SHP77 (cell line): ENCODE data around the gene CDC7.

Experiments used
- DNase-seq, 2 experiments: peaks; one replicate each; lab custom pipeline; 2025; lab: John Stamatoyannopoulos, UW

Gene CDC7

GRCh38 chr1:91548376-91549040 is 47.9 kb downstream of the CDC7 start:
- no peak for DNase-seq

- no peak for DNase-seq
Observed at GRCh38 chr1:91549041-91549735, 48.5 kb downstream of the CDC7 start.

- no peak for DNase-seq
Observed at GRCh38 chr1:91550961-91551360, 50.3 kb downstream of the CDC7 start.

- no peak for DNase-seq
Observed at GRCh38 chr1:91552091-91552490, 51.4 kb downstream of the CDC7 start.

DNA sequence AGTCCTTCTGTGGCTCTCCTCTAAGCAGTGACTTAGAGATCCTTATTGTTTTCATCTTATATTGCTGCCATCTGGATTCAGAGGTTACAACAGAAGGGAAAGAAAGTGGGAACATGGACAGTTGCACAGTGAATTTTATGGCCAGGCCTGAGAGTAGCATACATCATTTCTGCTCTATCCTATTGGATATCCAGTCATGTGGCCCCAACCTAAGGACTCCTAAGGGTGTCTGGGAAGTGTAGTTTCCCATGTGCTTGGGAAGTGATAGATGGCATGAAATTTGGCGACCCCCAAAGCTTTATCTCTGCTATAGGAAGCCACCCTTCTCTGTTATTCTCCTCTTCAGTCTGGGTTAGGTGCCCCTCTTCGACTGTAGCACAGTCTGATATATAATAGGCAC is 51.9 kb downstream of the CDC7 start:
- no peak for DNase-seq

DNA sequence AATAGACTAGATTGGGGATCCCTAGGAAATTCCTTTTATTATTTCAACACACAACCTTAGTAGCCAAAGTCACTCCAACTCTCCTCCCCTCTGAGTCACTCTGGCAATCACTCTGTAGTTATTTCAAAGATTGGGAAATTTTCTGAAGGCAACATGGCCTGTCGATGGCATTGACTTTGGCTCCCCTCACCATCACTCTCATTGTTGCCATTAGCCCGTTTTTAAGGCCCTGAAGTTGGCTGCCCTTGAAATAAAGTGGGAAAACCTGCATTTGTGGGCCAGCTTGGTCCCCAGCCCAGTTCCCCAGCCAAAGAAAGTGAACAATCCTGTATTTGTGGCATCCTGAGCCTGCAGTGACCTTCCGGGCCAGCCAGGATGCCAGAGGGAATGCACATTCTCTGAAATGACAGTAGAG is 52.5 kb downstream of the CDC7 start:
- DNase-seq: no peak

- DNase-seq: no peak
Observed at GRCh38 chr1:91555074-91555730, 54.6 kb downstream of the CDC7 start.

DNA sequence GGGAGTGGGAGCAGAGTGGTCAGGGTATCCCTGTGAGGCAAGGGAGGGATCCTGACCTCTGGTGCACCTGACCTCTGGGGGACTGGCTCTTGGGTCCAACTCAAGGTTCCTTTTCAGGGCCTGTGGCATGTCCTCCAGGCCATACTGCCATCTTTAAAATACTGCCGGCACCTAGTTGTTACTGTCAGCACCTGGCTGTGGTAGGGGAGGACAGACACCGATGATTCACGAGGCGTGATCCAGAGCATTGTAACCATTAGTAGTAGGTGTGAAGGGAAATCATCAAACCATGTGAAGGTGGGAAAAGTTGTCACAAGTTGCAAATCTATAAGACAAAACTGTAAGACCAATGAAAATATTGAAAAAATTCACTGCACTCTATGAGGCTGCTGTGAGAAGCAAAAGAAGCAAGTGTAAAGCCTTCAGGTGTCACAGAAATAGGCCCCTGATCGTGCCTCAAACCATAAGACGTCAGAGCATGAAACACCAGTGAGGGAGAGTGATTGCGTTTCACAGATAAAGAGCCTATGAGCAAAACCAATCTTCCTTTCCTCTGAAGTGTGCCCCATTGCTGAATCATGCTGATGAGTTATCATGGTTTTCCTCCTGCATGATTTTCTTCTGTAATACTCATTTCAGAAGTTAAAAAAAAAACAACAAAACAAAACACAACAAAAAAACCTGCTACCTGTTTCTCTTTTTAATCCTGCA is 55.3 kb downstream of the CDC7 start:
- no peak for DNase-seq

DNA sequence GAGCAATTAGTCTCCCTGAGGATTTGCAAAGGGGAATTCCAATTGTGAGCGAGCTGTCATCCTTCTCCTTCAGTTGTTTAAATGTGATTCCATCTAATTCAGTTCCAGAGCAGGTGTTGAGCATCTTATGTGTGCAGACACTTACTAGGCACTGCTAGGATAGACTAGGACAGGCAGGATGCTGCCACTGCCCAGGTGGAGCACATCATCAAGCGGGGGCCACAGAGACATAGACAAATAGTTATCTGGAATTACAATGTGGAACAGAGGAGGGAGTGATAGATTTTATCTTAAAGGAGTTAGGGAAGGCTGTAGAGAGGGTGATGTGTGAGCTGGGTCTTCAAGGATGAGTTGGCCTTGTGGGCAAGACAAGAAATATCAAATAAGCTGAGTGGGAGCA is 55.9 kb downstream of the CDC7 start:
- no peak for DNase-seq

- DNase-seq: no peak
Observed at GRCh38 chr1:91557039-91557690, 56.5 kb downstream of the CDC7 start.

DNA sequence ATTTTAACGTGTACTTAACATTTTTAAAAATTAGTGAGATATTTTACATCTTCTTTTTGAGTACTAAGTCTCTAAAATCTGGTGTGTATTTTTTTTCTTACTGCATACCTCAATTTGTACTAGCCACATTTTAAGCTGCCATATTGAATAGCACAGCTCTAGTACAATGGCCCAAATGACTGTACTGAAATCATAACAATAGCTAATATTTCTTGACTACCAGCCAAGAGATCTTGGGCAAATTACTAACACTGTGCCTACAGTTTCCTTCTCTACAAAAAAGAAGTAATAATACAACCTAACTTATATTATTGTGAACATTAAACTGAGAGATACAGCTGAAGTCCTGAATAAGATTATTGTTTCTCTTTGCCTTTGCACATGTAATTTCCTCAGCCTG is 57.2 kb downstream of the CDC7 start:
- no peak for DNase-seq

GRCh38 chr1:91559046-91559750 is 58.5 kb downstream of the CDC7 start:
- DNase-seq: no peak

DNA sequence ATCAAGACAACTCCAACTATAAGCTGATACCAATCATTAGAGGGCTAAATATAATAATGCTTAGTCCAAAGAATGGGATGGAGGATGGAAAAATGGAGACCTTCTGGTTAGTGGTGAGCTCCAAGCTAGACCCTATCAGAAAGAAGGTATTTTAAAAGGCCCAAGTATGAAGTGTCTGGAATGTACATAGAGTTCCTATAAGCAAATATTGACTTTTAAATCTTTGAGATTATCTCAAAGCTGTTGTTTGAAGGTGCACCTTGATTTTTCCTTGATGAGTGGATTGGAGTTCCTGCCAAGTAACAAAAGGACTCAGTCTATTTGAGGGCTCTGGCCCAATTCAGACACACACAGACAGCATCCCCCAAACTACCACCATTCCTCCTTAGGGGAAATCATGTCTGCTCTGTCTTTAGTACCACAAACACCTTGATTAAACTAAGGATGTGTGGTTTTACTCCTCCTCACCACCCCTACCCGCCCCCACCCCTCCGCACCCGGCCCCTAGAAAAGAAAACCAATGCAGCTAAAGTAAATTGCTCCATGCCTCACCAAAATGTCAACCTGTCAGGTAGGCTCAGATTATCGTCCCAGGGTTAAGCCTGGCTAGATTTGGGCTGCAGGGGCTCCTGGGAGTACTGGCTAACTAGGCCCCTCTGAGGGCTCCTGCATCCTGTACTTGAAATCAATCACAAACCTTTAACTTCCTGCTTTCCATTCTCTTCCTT is 59.4 kb downstream of the CDC7 start:
- no peak for DNase-seq

DNA sequence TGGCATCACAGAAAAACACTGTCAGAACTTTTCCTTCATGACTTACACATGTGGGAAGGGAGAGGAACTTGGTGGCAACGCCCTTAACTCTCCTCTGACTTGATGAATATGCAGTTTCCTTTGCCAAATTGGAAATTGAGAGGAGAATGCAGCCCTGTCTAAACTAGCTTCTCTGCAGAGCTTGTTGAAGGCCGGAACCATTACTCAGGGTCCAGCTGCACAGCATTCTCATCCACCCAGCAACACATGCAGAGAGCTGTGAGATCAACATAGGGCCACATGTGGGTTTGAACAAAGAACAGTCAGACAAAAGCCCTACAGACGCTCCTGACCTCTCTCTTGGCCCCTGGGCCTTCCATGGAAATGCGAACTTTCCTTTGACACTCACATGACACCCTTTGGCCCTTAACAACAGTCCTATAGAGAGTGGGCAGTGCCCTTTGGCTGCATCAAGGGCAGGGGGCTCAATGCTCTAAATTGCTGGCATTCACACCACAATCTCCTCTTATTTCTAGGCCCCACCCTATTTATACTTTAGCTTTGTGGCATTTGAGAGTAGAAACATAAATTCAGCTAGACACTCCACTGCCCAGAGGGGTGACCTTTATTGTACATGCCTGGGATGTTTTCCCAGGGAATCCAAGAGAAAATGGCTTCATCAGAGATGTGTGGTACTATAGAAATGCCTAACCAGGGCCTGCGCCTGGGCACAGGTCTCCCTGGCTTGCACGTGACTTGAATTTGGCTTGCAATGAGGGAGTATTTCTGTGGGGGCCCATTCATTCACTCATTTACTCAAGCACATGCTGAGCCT is 64.4 kb downstream of the CDC7 start:
- DNase-seq: no peak

DNA sequence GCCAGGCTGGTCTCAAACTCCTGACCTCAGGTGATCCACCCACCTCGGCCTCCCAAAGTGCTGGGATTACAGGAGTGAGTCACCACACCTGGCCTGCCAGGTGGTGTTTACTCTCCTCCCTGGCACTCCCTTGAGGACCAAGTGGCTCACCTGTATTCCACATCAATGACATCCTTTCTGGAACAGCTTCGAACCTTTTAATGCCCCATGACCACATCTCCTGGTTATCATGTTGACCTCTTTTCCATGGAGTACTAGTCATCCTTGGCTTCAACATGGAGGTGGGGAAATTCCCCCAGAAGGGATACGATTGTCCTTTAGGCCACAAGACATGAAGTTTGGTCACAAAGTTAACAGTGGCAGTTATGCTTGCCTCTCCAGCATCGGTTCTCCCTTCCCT is 66.9 kb downstream of the CDC7 start:
- DNase-seq: no peak

GRCh38 chr1:91568261-91568660 is 67.6 kb downstream of the CDC7 start:
- DNase-seq: no peak

DNA sequence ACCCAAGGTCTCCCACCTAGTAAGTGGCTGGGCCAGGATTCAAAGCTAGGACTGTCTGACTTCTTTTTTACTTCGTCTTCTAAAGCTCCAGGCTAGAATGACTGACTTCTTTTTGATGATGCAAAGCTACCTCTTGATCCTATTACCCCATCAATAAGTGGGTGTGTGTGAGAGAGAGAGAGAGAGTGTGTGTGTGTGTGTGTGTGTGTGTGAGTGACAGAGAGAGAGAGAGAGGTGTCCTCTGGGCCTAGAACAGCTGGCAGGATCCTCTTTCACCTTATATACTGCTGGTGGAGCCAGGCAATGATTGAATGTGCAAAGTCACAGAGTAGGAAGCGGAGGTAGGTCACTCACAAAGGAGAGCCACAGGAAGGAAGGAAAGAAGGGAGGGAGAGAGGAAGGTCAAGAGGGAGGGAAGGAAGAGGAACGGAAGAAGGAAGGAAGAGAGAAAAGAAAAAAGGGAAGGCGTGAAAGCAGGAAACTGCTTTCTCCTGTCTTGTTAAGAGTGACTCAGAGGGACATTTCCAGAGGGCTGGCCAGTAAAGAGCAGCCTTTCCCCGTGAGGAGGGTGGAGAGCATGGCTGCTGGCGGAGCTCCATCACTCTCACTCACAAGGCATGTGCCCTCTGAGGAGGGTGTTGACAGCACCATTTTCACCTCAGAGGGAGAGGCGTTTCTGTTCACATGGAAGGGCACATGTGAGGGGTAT is 68.9 kb downstream of the CDC7 start:
- no peak for DNase-seq

DNA sequence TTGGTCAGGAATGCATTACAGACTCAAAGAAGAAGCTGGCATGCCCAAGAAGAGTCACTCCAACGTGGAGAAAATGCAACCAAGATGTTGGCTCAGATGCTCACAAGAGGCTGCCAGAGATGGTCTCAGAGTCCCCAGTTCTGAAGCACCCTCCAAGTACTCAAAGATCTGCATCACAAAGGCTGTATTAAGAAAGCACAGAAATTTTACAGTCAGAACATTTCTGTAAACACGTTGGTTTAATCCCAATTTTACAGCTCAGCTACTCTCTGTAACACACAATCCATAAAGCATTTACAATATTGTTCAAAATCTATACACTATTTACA is 69.4 kb downstream of the CDC7 start:
- no peak for DNase-seq

GRCh38 chr1:91572044-91572443 is 71.4 kb downstream of the CDC7 start:
- no peak for DNase-seq
